NCI-H774 (cell line): ENCODE data around the gene MEDAG.

Experiments
- DNase-seq: peaks from one replicate; lab custom pipeline; 2025; lab: John Stamatoyannopoulos, UW

MEDAG gene

GRCh38 chr13:30957258-30957943 is 51.3 kb downstream of the MEDAG start:
- no peak for DNase-seq

- no peak for DNase-seq
These were observed 53.6 kb downstream of the MEDAG start for GRCh38 chr13:30959678-30960077.

DNA sequence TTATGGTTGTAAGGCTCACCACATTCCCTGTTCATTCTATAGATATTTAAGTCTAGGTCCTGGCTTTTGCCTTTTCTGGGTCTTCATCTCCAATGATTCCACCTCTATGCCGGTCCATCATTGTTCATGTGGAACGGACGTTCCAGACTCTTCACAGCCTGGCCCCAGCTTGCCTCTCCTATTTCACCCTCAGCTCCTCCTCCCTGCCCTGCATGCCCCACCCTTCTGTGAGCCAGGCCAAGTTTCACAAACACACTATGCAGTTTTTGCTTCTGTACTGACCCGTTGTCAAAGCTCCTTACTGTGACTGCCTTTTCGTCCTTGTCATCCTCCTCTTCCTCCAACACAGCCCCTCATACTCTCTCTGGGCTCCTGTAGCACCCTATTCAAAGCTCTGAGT is 57.7 kb downstream of the MEDAG start:
- DNase-seq, result no peak

DNA sequence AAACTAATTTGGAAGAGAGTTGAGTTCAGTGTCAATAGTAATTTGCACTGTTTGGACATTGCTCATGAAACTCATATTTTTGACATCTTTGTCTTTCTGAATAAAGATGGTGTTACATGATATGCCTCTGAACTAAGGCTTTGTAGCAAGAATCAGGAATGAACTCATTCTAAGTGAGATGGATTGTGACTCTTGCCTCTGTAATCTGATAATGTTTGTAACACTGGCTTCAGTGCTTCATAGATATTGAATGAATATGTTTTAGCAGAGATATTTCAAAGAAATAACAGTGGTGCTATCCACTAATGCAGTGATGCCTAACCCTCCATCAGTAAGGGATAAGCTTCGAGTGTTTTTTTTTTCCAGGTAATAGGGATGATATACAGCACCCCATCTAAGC is 59.3 kb downstream of the MEDAG start:
- no peak for DNase-seq

DNA sequence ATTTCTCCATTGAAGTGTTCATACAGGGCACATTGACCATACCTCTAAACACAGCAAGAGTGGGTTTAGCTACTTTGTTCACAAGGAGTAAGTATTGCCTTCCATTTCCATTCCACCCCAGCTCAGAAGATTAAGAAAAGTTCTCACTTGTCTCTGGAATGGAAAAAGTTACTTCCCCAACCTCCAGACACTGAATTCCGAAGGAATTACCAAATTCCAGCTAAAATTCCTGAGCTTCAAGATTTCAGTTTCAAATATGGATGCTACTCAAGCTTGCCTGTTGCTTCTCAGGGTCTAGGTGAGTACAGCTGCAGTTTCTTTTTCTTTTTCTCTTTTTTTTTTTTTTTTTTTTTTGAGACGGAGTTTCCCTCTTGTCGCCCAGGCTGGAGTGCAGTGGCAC is 60.0 kb downstream of the MEDAG start:
- no peak for DNase-seq

DNA sequence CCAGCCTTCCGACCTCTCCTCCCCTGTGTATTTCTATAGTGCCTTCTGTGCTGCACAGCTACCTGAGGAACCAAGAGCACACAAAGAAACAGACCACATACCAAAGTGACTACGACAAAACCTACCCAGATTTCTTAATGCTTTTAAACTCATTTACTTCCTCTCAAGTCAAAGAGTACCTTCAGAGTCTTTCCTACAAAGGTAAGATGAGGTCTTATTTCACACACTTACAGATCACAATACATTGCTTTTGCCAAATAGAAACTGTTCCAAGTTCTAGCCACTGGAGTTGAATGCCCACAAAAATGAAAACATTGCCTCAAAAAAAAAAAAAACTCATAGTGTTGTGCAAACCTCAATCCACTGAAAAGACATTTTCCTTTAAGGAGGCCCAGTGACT is 62.8 kb downstream of the MEDAG start:
- no peak for DNase-seq

DNA sequence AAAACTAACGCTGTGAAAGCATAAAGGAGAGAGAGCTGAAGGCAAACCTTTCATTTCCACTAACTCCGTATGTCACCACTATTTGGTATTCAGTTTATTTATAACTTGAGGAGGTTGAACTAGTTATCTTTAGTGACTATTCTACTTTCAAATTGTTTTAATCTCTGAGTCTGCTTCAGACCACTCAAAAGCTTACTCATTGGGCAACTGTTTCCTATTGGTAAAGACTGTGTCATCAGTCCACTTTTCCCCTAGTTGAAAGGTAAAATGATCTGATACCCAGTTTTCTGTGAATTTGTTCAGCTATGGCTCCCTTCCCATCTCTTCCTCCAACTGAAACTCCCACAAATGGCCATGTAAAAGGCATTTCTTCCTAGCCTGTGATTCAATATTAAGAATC is 65.5 kb downstream of the MEDAG start:
- DNase-seq, result no peak

GRCh38 chr13:30972888-30973377 is 66.9 kb downstream of the MEDAG start:
- no peak for DNase-seq

- no peak for DNase-seq
These were observed 68.3 kb downstream of the MEDAG start for GRCh38 chr13:30974350-30974749.
